Left lung (tissue), 10 donors: ENCODE data around the gene DYRK1A. TPM values are rescaled to one million over a fixed set of nuclear protein-coding genes. Genes with fewer than 3 reads are reported as not detected.

ENCODE experiments used
- ATAC-seq: fragments of 200-7000 bp; cut with Tn5 transposase; one replicate; pipeline ENCODE4 v1.9.1; 2020; ENCODE audit warnings: moderate library complexity
- DNase-seq, 4 donors: peaks; one replicate each; pipeline ENCODE4 v3.0.0-alpha.2; 2013 to 2020
- H3K27ac ChIP-seq, 2 donors: fragments of 200-600 bp; sonication (generic) in 1 of 2; one replicate each; pipeline versions ENCODE4 v1.5.0 to v1.8.0; 2020 to 2021
- H3K27me3 ChIP-seq, 2 donors: fragments of 200-600 bp; sonication (generic) in 1 of 2; one replicate each; pipeline versions ENCODE4 v1.5.0 to v1.8.0; 2020 to 2021
- H3K36me3 ChIP-seq, 2 donors: fragments of 200-600 bp; sonication (generic) in 1 of 2; one replicate each; pipeline versions ENCODE4 v1.5.0 to v1.8.0; 2020 to 2021
- H3K4me1 ChIP-seq, 2 donors: fragments of 200-600 bp; one replicate each; pipeline ENCODE4 v1.8.0; 2021
- H3K4me3 ChIP-seq, 2 donors: fragments of 200-600 bp; sonication (generic) in 1 of 2; one replicate each; pipeline versions ENCODE4 v1.5.0 to v1.8.0; 2020 to 2021; ENCODE audit warnings: mild to moderate bottlenecking in 1 of 2
- H3K9me3 ChIP-seq, 2 donors: fragments of 200-600 bp; sonication (generic) in 1 of 2; one replicate each; pipeline versions ENCODE4 v1.5.0 to v1.8.0; 2020 to 2021
- CTCF ChIP-seq, 2 donors: fragments of 200-600 bp; sonication (generic) in 1 of 2; IDR thresholded peaks; one replicate each; pipeline versions ENCODE4 v1.5.0 to v1.8.0; 2021; ENCODE audit warnings: antibody characterized with exemption in 2 of 2
- intact Hi-C, 2 donors: fragments of 100-400 bp; cut with DNase I; formaldehyde crosslinking; loops; one replicate each; pipeline versions ENCODE4 v1.11.2 to v1.14.2; 2022
- polyA plus RNA-seq, 6 donors: library from polyadenylated mRNA; unstranded; fragments of 120-200 nt; gene quantifications; one replicate each; pipeline ENCODE4 v1.2.1, GENCODE V29; 2013; ENCODE audit not compliant: insufficient read length in 6 of 6
- total RNA-seq, 2 donors: library from RNA; stranded (reverse); fragmentation: NEBNext Ultra II Directional; extraction: Animal tissue kit (Norgen Biotek cat#: 25700); gene quantifications; one replicate each; pipeline ENCODE4 v1.2.1, GENCODE V29; 2021
- donor health status: DM: no; HTN: yes; CAD: no.
- donor health status: DM: no; HTN: no; CAD: no.

Gene DYRK1A
- total and polyA plus RNA-seq, 8 donors: 57.0 to 69.9 (median 65.8) TPM

- ATAC-seq (no peak), DNase-seq (no peak)
- intact Hi-C loops: no loop called here
- Histone ChIP-seq H3K9me3 (no peaks in the 10 kb centered on the region), H3K4me3 (no peak overlapping the region), H3K4me1 (peaks cover 0 to 10% of the 10 kb centered on the region in 2 donors), H3K36me3 (peaks cover 0 to 51% of the 10 kb centered on the region in 2 donors), H3K27ac (peak overlapping the region in 1 of 2 donors; percentile 34), H3K27me3 (no peaks in the 10 kb centered on the region)
- no peak for TF ChIP-seq CTCF (IDR thresholded peaks at IDR 0.05)
Observed at GRCh38 chr21:37484535-37485474, 118.2 kb downstream of the DYRK1A start.

- DNase-seq: no peak
- intact Hi-C loops: no loop called here
- no peaks in the 10 kb centered on the region for H3K9me3 ChIP-seq
Observed at GRCh38 chr21:37489553-37489952, 123.0 kb downstream of the DYRK1A start.

GRCh38 chr21:37490084-37490483 is 123.5 kb downstream of the DYRK1A start:
- Histone ChIP-seq H3K4me1 (peaks cover 0 to 9% of the 10 kb centered on the region in 2 donors), H3K4me3 (no peak overlapping the region), H3K27ac (no peak overlapping the region), H3K9me3 (no peaks in the 10 kb centered on the region), H3K36me3 (peaks cover 0 to 47% of the 10 kb centered on the region in 2 donors), H3K27me3 (no peaks in the 10 kb centered on the region)
- intact Hi-C loops: no loop called here
- TF ChIP-seq CTCF (IDR thresholded peaks at IDR 0.05): no peak
- DNase-seq (no peak), ATAC-seq (no peak)

More at GRCh38 chr21:37489553-37489952, 123.0 kb downstream of the DYRK1A start:
- TF ChIP-seq CTCF (IDR thresholded peaks at IDR 0.05): no peak
- H3K4me3 ChIP-seq: no peak overlapping the region
- H3K27me3 ChIP-seq: no peaks in the 10 kb centered on the region
- H3K4me1 ChIP-seq: peaks cover 0 to 10% of the 10 kb centered on the region in 2 donors
- peaks cover 0 to 44% of the 10 kb centered on the region in 2 donors for H3K36me3 ChIP-seq
- peak; percentile 29 for ATAC-seq
- H3K27ac ChIP-seq: no peak overlapping the region

- H3K36me3 ChIP-seq: peaks cover 3 to 58% of the 10 kb centered on the region in 2 donors
- DNase-seq (no peak), ATAC-seq (no peak)
- no peaks in the 10 kb centered on the region for H3K9me3 ChIP-seq
- intact Hi-C loops: no loop called here
- no peaks in the 10 kb centered on the region for H3K4me1 ChIP-seq
- no peaks in the 10 kb centered on the region for H3K27me3 ChIP-seq
- no peak overlapping the region for H3K4me3 ChIP-seq
- TF ChIP-seq CTCF (IDR thresholded peaks at IDR 0.05): no peak
- no peak overlapping the region for H3K27ac ChIP-seq
Observed at GRCh38 chr21:37496972-37497371, 130.4 kb downstream of the DYRK1A start.

GRCh38 chr21:37498664-37499063 is 132.1 kb downstream of the DYRK1A start:
- H3K27ac ChIP-seq: no peak overlapping the region
- no peaks in the 10 kb centered on the region for H3K9me3 ChIP-seq
- H3K4me3 ChIP-seq: no peak overlapping the region
- intact Hi-C loops: no loop called here
- DNase-seq (no peak), ATAC-seq (no peak)
- TF ChIP-seq CTCF (IDR thresholded peaks at IDR 0.05): no peak
- H3K36me3 ChIP-seq: peaks cover 3 to 47% of the 10 kb centered on the region in 2 donors
- no peaks in the 10 kb centered on the region for H3K4me1 ChIP-seq
- H3K27me3 ChIP-seq: no peaks in the 10 kb centered on the region
